K562 (cell line): ENCODE data around the gene LTO1. TPM values are rescaled to one million over a fixed set of nuclear protein-coding genes. Genes with fewer than 3 reads are reported as not detected.

ENCODE experiments used
- CBFB ChIP-seq: sonication (generic); formaldehyde crosslinking; IDR thresholded peaks from 2 replicates; pipeline ENCODE4 v1.4.0; 2020; ENCODE audit warnings: mild to moderate bottlenecking, missing genetic modification reagents
- CCNT2 ChIP-seq: IDR thresholded peaks from 2 replicates; pipeline ENCODE4 v1.6.1; 2011; ENCODE audit warnings: borderline replicate concordance, low read depth, mild to moderate bottlenecking, moderate library complexity, mixed read lengths, low read length; ENCODE audit not compliant: insufficient read length; ENCODE audit errors: extremely low read depth
- CTCFL ChIP-seq: IDR thresholded peaks from 2 replicates; pipeline ENCODE4 v1.6.1; 2011; ENCODE audit warnings: borderline replicate concordance, low read depth, mild to moderate bottlenecking, moderate library complexity, low read length; ENCODE audit not compliant: insufficient read depth, poor library complexity, severe bottlenecking
- ELF1 ChIP-seq: fragments of 200-800 bp; sonication (Bioruptor generic); IDR thresholded peaks from 2 replicates; pipeline ENCODE4 v1.6.1; 2016; ENCODE audit warnings: missing genetic modification characterization, missing compliant biosample characterization
- FOXA3 ChIP-seq, 2 experiments: fragments of 450-650 bp in 1 of 2; sonication (generic) in 1 of 2; formaldehyde crosslinking; IDR thresholded peaks in 1 of 2; conservative IDR thresholded peaks in 1 of 2; 2 replicates each; pipeline versions ENCODE4 v1.4.0 to v1.8.0; 2020 to 2022; ENCODE audit warnings: mild to moderate bottlenecking in 2 of 2, missing genetic modification reagents in 1 of 2
- GTF2B ChIP-seq: IDR thresholded peaks from 2 replicates; pipeline ENCODE4 v1.6.1; 2011; ENCODE audit not compliant: insufficient read length; ENCODE audit errors: extremely low read depth
- HCFC1 ChIP-seq: IDR thresholded peaks from 2 replicates; pipeline ENCODE4 v1.6.1; 2012; ENCODE audit warnings: low read depth, low read length, improper control_type of control experiment
- ILK ChIP-seq: fragments of 450-650 bp; IDR thresholded peaks from 2 replicates; pipeline ENCODE4 v1.6.1; 2016; ENCODE audit warnings: missing genetic modification characterization, low read depth, mild to moderate bottlenecking, missing compliant biosample characterization, moderate library complexity, borderline replicate concordance
- MCM7 ChIP-seq, 2 experiments: fragments of 450-650 bp; IDR thresholded peaks; 2 replicates each; pipeline ENCODE4 v1.6.1; 2016 to 2018
- MLX ChIP-seq, 2 experiments: fragments of 450-650 bp in 1 of 2; sonication (generic) in 1 of 2; formaldehyde crosslinking; conservative IDR thresholded peaks; 2 replicates each; pipeline versions ENCODE4 v1.4.0 to v1.8.1; 2020 to 2022; ENCODE audit warnings: mild to moderate bottlenecking in 1 of 2, missing genetic modification reagents in 1 of 2
- NFYB ChIP-seq: IDR thresholded peaks from 2 replicates; pipeline ENCODE4 v1.6.1; 2011; ENCODE audit warnings: mild to moderate bottlenecking, moderate library complexity; ENCODE audit not compliant: insufficient read length; ENCODE audit errors: extremely low read depth
- NR3C1 ChIP-seq: sonication (generic); formaldehyde crosslinking; IDR thresholded peaks from 2 replicates; pipeline ENCODE4 v1.8.1; 2022; ENCODE audit warnings: missing genetic modification reagents
- PCBP1 ChIP-seq: fragments of 200-400 bp; formaldehyde crosslinking; IDR thresholded peaks from 2 replicates; pipeline ENCODE4 v1.6.1; 2018; ENCODE audit warnings: mild to moderate bottlenecking, low read depth, low read length; ENCODE audit not compliant: poor library complexity, severe bottlenecking
- PRDM10 ChIP-seq: fragments of 450-650 bp; IDR thresholded peaks from 2 replicates; pipeline ENCODE4 v1.6.1; 2018; ENCODE audit not compliant: partially characterized antibody
- PURB ChIP-seq: sonication (generic); formaldehyde crosslinking; IDR thresholded peaks from 2 replicates; pipeline ENCODE4 v1.9.0; 2021; ENCODE audit warnings: low read depth, mild to moderate bottlenecking, missing genetic modification reagents
- RAD51 ChIP-seq: fragments of 450-650 bp; IDR thresholded peaks from 2 replicates; pipeline ENCODE4 v1.7.1; 2016; ENCODE audit warnings: low read depth, mild to moderate bottlenecking, borderline replicate concordance
- SMAD3 ChIP-seq: fragments of 450-650 bp; formaldehyde crosslinking; conservative IDR thresholded peaks from 2 replicates; pipeline ENCODE4 v1.4.0; 2020; ENCODE audit warnings: mild to moderate bottlenecking
- STAT5B ChIP-seq: fragments of 250-450 bp; sonication (Bioruptor Pico); IDR thresholded peaks from 2 replicates; pipeline ENCODE4 v1.8.0; 2021; ENCODE audit warnings: mild to moderate bottlenecking, inconsistent platforms
- TAF15 ChIP-seq: fragments of 200-400 bp; formaldehyde crosslinking; IDR thresholded peaks from 2 replicates; pipeline ENCODE4 v1.6.1; 2017; ENCODE audit warnings: mild to moderate bottlenecking, low read depth, low read length, moderate library complexity
- XRCC5 ChIP-seq: fragments of 200-400 bp; formaldehyde crosslinking; IDR thresholded peaks from 2 replicates; pipeline ENCODE4 v1.6.1; 2017; ENCODE audit warnings: low read depth, mild to moderate bottlenecking, low read length
- ZNF3 ChIP-seq: fragments of 250-450 bp; sonication (Bioruptor Pico); IDR thresholded peaks from 2 replicates; pipeline ENCODE4 v1.5.0; 2021; ENCODE audit warnings: mild to moderate bottlenecking, moderate library complexity
- ZNF785 ChIP-seq: fragments of 250-450 bp; sonication (Bioruptor Pico); IDR thresholded peaks from 2 replicates; pipeline ENCODE4 v1.4.0; 2020; ENCODE audit warnings: mild to moderate bottlenecking
- polyA plus RNA-seq, 8 experiments: library from polyadenylated mRNA; depleted of rRNA in 4 of 8; stranded (reverse) in 5 of 8; unstranded in 3 of 8; fragments of >200 nt; fragmentation: Nextera tagmentation in 2 of 8; fragmentation: Illumina TruSeq in 1 of 8; extraction: Ambion mirVana in 2 of 8; extraction: Trizol in 1 of 8; gene quantifications; 2 replicates each; pipeline versions ENCODE4 v1.2.1 to v1.2.3, GENCODE V29; 2011 to 2014; ENCODE audit warnings: inconsistent platforms in 1 of 8, missing spikeins in 1 of 8
- total RNA-seq, 7 experiments: library from RNA; depleted of rRNA in 6 of 7; stranded (reverse); fragments of >200 nt in 6 of 7; fragmentation: Illumina TruSeq in 2 of 7; extraction: Trizol in 2 of 7; gene quantifications; 2 replicates each; pipeline versions ENCODE4 v1.2.1 to v1.2.3, GENCODE V29; 2011 to 2021; ENCODE audit warnings: low replicate concordance in 1 of 7

The LTO1 gene
- total and polyA plus RNA-seq, 9 of the 15 experiments (the other 6 are each of a cell fraction or from before 2014, with no cell fraction given) = 2.6 to 43.4 (median 19.1) TPM

- TF ChIP-seq GTF2B (no peak), ZNF785 (CRISPR knock-in tag) (no peak), ILK (tag) (no peak), CCNT2 (no peak), HCFC1 (peak; percentile 90), CBFB (CRISPR knock-in tag) (no peak), STAT5B (CRISPR knock-in tag) (no peak), MCM7 (IDR thresholded peaks at IDR 0.05) (no peak), NR3C1 (CRISPR knock-in tag) (no peak), ELF1 (no peak), FOXA3 (CRISPR knock-in tag; conservative IDR thresholded peaks at IDR 0.05 in 1 of 2, IDR thresholded peaks at IDR 0.05 in 1 of 2) (no peak), ZNF3 (CRISPR knock-in tag) (no peak), XRCC5 (no peak), PURB (CRISPR knock-in tag) (no peak), NFYB (peak; percentile 65), RAD51 (peak; percentile 90), MLX (CRISPR knock-in tag; conservative IDR thresholded peaks at IDR 0.05) (no peak), SMAD3 (no peak), PCBP1 (no peak), TAF15 (no peak), CTCFL (no peak), PRDM10 (no peak)
These were observed 45.1 kb downstream of the LTO1 start (continued) for GRCh38 chr11:69630017-69630416.
